Measurements from ENCODE around the gene RASGRF1.

Gene RASGRF1

GRCh38 chr15:78957416-78958093 lies 133.0 kb downstream of the RASGRF1 start:
- no peak for DNase-seq (ENCODE audit: low spot score)

GRCh38 chr15:78956937-78957336 lies 133.6 kb downstream of the RASGRF1 start:
- no peak for DNase-seq (ENCODE audit: low spot score)

GRCh38 chr15:78955355-78955754 lies 135.2 kb downstream of the RASGRF1 start:
- DNase-seq (ENCODE audit: low spot score) = peak; percentile 4

DNA sequence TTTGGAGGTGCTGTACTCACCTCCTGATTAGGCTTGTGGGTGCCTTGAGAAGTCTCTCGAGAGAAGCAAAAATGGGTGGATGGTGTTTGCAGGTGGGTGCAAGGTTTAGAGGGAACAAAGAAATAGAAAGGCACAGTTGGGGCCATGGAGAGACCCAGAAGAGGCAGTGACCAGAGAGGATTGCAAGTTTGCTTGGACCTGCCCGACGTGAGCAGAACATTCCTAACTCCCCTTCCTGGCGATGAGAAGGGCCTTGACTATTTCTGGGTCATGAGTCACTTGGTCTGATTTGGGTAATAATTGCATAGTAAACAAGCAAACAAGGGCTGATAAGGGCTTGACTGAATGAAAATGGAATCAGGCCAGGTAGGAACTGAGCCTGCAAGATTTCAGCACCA lies 138.7 kb downstream of the RASGRF1 start:
- peak; percentile 77 for DNase-seq (ENCODE audit: low spot score)

DNA sequence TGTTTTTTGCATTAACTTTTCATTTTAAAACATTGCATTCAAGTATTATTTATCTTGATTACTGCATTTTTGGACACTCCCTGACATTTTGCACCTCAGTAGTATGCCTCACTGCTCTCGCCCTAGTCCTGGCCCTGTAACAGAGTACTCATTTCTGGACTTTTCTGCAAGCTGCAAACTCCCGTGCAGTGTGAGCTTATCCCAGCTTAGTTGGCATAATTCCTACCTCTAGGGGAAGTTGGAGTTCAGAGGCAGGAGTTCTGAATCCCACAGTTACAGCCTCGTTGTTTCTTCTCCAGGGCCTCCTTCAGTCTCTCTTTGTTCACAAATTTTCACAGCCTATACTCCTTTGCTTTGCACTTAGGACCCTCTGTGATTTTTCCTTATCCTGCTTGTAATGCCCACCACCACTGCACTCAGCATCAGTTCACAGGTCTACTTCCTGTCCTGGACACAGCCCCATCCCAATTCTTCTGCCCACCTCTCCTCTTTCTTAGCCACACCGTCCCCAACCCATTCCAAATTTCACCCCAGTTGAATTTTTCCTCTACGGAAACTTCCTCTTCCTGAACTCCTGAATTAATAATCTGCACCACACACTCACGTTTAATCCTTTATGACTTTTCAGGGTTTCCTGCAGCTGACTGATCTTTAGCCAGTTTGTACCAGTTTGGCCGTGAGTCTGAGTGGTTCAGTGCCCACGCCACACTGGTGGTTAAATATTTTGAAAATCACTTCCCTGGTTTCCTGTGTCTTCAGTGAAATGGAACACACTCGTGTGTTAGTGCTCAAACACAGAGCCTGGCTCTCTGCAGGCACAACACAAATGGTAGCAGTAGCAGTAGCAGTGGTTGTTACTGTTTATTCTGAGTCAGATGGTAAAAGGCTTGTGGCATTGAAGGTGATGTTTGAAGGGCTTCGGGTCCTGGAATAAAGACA lies 139.4 kb downstream of the RASGRF1 start:
- peak; percentile 65 for DNase-seq (ENCODE audit: low spot score)

DNA sequence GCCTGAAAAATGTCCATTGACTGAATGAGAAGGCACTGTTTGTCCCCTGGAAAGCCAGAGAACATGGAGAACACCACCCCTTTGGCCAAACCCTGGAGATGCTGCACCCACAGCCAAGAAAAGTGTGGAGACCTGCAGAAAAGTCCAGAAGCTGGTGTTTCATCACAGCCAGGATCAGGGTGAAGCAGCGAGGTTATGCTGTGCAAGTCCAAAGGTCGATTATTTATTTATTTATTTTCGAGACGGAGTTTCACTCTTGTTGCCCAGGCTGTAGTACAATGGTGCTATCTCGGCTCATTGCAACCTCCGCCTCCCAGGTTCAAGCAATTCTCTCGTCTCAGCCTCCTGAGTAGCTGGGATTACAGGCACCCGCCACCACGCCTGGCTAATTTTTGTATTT lies 140.2 kb downstream of the RASGRF1 start:
- DNase-seq (ENCODE audit: low spot score) = peak; percentile 82

- DNase-seq (ENCODE audit: low spot score) = no peak
Measured at GRCh38 chr15:78949461-78949860, 141.1 kb downstream of the RASGRF1 start.

DNA sequence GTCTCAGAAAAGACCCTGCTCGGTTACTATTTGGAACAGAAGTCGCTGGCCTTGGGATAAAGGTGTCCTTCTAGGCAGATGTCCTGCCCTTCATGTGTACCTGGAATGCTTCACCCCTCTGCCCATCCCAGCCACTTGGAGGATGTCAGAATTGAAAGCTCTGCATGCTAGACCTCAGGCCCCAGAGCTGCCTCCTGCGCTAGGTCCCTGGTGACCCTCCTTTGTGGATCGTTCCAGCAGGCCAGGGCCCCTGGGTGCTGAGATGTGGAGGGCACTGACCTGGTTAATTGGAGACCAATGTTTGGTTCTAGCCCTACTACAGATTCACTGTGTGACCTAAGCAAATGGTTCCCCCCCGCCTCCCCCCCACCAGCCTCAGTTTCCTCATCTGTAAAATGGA lies 143.1 kb downstream of the RASGRF1 start:
- no peak for DNase-seq (ENCODE audit: low spot score)

DNA sequence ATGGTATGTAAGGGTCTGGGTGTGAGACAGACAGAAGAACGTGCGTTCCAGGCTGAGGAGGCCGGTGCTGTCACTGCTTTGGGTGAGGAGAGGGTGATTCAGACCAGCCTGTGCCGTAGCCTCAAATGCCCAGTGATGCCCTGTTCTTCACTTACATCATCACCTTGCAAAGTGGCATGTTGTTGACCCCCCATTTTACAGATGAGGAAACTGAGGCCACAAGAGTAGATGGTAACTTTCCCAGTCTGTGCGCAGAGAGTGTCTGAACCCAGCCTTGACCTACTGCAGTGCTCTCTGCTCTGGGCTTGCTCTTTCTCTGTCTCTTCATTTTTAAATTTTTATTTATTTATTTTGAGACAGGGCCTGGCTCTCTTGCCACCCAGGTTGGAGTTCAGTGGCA lies 144.1 kb downstream of the RASGRF1 start:
- no peak for DNase-seq (ENCODE audit: low spot score)

- peak; percentile 89 for DNase-seq (ENCODE audit: low spot score)
Measured at GRCh38 chr15:78944669-78945407, 145.7 kb downstream of the RASGRF1 start, which contains the start of gene CTSH. Gene CTSH (minus strand): TSS chr15:78945046. CDS start chr15:78944981, 65 bp downstream.

DNA sequence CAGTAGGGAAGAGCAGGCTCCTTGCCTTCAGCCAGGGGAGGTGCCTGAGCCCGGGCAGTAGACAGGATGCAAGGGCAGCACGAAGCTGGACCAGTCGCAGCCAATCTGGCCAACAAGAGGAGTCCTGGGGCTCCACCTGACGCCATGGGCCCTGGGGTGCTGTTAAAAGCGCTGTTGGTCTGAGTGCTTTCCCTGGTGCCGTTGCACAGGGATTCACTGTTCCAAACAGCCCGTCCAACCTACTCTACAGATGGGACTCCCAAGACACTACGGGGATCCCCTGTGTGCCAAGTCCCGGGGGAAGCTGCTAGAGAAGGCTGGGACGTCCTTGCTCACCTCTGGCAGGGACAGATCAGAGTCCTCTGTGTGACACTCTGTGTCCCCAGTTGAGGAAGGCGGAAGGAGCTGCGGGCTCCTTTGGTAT lies 146.4 kb downstream of the RASGRF1 start:
- DNase-seq (ENCODE audit: low spot score) = peak; percentile 58

DNA sequence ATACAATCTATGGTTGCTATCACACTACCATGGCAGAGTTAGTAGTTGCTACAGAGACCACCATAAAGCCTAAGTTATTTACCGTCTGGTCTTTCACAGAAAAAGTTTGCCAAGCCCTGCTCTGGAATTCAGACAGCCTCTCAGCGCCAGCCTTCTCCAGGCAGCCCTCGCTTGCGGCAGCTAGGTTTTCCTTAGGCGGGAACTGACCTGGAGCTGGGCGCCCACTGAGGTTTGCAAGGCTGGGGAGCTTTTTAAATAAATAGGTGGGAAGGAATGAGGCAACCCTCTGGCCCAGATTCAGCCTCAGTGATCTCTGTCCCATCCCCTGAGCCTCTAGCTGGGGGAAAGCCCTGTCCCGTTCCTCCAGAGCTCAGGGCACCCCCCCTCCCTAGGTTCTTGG lies 146.9 kb downstream of the RASGRF1 start:
- no peak for DNase-seq (ENCODE audit: low spot score)

- no peak for DNase-seq (ENCODE audit: low spot score)
Measured at GRCh38 chr15:78942741-78943140, 147.8 kb downstream of the RASGRF1 start.

DNA sequence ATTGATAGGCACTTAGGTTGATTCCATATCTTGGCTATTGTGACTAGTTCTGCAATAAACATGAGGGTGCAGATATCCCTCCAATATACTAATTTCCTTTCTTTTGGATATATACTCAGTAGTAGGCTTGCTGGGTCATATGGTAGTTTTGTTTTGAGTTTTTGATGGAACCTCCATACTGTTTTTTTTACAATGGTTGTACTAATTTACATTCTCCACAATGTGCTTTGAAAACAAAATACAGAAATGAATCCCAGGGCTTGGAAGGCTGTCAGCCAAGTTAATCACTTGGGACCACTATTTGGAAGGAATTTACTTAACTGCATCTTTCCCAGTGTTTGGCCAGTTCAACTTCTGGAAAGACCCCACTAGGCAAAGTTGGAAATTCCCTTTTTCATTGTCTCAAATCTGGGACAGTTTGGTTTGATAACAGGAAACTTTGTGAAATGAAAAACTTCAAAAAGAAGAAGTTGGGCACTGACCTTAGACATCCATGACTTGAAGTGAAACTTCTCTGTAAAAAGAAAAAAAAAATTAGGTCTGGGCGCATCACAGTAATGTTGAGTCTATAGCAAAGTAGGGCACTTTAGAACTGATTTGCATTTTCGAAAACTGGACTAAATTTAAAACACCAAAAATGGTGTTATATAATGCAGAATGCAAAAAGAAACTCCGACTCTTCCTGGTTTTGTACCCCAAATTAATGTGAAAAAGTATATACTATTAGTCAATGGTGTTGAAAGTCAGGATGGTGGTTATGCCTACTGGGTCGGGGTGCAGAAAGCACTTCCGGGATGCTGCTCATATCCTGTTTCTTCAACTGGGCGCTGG lies 151.7 kb downstream of the RASGRF1 start:
- no peak for DNase-seq (ENCODE audit: low spot score)

DNA sequence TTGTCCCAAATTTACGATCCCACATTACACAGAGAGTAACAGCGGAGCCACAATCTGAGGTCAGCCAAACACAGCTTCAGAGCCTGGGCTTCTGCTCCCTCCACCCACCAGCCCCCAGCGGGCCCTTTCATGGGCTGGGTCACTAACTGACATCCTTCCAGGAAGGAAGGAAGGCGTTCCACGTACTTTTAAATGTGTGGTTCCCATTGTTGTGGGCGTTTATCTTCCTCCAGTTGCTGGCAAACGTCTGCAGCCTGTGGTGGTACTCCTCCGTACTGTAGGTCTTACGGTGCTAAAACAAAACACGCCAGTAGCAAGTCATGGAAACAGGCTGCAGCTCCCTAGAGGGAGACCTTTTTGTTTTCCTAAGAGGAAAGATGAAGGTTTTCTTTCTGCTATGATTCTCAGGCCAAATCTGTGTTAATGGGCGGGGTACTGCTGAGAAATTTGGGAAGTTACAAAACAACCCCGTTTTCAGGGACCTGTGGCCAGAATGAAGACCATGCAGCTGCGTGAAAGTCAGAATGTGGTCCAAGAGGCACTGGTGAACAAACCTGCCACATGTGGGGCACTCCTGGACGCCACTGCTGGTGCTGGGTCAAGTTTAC lies 153.3 kb downstream of the RASGRF1 start:
- no peak for DNase-seq (ENCODE audit: low spot score)

- no peak for DNase-seq (ENCODE audit: low spot score)
Measured at GRCh38 chr15:78934655-78935023, 155.9 kb downstream of the RASGRF1 start.

DNA sequence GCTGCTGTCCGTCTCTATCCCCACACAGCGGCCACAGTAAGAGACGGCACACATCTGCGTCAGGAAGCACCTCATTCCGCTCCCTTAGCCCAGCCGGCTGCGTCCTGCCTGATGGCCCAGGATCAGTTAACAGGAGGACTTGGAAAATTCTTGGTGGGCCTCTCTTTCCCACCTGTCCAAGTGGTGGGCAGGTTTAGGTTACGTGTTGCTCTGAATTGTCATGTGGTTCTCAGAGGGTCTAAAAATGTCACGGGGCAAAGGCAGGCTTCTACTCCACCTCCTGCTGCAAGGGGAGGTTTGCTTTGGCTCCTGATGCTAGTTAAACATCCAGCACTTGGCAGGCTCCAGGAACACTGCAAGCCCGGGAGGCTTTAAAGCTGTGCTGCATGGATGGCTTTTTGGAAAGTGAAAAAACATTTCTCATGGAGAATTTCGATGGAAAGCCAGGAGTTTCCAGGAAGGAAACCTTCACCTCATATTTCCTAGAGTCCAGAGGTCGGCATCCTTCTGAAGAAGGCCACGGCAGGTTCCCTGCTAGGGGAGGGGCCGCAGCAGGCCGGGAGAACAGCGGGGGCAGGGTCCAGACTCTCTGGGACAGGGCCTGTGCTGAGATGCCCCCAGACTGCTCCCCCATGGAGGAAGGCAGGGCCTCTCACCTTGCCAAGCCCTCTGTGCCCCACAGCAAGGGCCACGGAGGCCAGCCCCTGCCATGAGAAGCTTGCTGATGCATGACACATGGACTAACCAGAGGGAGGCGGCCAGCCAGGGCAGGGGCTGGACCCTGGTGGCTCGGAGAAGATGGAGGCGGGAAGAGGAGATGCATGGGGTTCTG lies 156.5 kb downstream of the RASGRF1 start:
- no peak for DNase-seq (ENCODE audit: low spot score)

DNA sequence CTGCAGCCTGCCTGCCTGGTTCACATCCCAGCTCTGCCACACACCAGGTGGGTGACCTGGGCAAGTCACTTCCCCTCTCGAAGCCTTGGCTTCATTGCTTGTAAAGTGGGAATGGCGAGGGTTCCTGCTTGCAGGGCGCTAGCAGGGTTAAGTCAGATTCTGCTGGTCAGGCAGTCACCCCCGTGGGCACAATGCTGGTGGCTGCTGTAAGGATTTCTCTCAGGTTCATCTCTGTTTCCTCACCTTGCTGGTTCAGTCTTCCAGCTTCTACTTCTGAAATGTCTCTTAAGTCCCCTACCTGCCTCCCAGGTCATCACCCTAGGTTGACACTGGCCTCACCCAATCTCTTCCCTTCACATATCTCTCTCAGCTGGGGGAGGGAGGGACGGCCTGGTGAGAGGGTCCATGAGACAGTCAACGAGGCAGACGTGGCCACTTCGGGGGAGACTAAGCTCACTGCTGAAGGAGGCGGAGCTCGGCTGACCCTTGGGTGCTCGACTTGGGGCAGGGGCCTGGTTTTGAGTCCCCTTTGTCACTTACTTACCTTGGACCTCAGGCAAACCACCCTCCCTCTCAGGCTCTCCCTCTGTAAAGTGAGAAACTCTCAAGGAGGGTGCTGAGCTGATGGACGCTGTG lies 157.3 kb downstream of the RASGRF1 start:
- DNase-seq (ENCODE audit: low spot score) = no peak

DNA sequence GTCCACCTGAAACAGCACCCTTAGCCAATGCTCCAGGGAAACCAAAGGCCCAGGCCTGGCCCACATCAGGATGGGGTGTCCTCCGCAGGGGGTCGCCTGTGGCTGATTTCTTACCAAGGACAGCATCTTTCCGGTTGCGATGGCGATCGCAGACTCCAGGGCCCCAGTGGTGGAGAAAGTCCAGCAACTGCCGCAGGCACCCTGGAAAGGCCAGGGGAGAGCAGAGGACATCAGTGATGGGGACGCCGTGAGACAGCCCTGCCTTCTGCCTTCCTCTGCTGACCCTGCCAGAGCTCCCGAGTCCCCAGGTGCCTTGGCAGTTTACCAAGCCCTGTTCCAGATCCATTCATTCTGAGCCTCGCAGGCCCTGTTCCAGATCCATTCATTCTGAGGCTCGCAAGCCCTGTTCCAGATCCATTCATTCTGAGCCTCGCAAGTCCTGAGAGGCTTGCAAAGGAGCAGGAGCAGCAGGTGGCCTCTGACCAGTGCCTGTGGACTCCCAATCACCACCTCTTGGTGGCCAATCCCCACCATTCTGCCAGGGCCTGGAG lies 158.2 kb downstream of the RASGRF1 start:
- no peak for DNase-seq (ENCODE audit: low spot score)
